GM12878 (cell line): ENCODE results near the gene CACNG3. TPM values are rescaled to one million over a fixed set of nuclear protein-coding genes. Genes with fewer than 3 reads are reported as not detected.

Experiments
- ATAC-seq: fragments of 200-7000 bp; cut with Tn5 transposase; 3 replicates; pipeline ENCODE4 v1.9.1; 2020; ENCODE audit warnings: mild to moderate bottlenecking, moderate library complexity
- BruUV-seq: library from RNA; stranded (reverse); fragments of 400-500 nt; replicated peaks from 2 replicates; lab custom pipeline; 2021; lab: Mats Ljungman, UMichigan
- CTCF ChIA-PET: fragments of 300-600 bp; sonication (Branson Sonifier 250); formaldehyde crosslinking; extraction: SDS; loops from one replicate; lab custom pipeline; 2021; ENCODE audit warnings: inconsistent platforms; lab: Yijun Ruan, JAX
- POLR2A ChIA-PET: fragments of 350-600 bp; formaldehyde crosslinking; extraction: SDS; loops from one replicate; lab custom pipeline; 2021; ENCODE audit warnings: inconsistent platforms; lab: Charles Lee
- RAD21 ChIA-PET: fragments of 300-600 bp; sonication (Branson Sonifier 250); formaldehyde crosslinking; loops from one replicate; lab custom pipeline; 2023; ENCODE audit warnings: antibody characterized with exemption; ENCODE audit not compliant: unreplicated experiment; lab: Charles Lee
- SMC1A ChIA-PET: fragments of 300-600 bp; sonication (Branson Sonifier 250); formaldehyde crosslinking; loops from one replicate; lab custom pipeline; 2023; ENCODE audit not compliant: unreplicated experiment, uncharacterized antibody; lab: Charles Lee
- DNase-seq: peaks from one replicate; pipeline ENCODE4 v3.0.0-alpha.2; 2011; ENCODE audit warnings: low read depth, low spot score
- FAIRE-seq: peaks from 3 replicates; lab custom pipeline; 2011; peaks lifted over from hg19 to GRCh38; lab: Jason Lieb, UNC
- H2AFZ ChIP-seq: 2 replicates; pipeline ENCODE4 v1.6.0; 2011; ENCODE audit warnings: low read depth, low read length, control low read depth; ENCODE audit not compliant: control insufficient read depth
- H3K27ac ChIP-seq: 2 replicates; pipeline ENCODE4 v1.5.1; 2011; ENCODE audit warnings: control low read depth; ENCODE audit not compliant: control insufficient read depth, insufficient read depth
- H3K27me3 ChIP-seq, 2 experiments: replicated peaks in 1 of 2; 2 replicates each; pipeline versions ENCODE4 v1.6.0 to v1.6.1; 2011; ENCODE audit warnings: low read length in 1 of 2; ENCODE audit not compliant: control insufficient read depth in 2 of 2, insufficient read depth in 2 of 2
- H3K36me3 ChIP-seq, 2 experiments: 2 replicates each; pipeline ENCODE4 v1.5.1; 2011; ENCODE audit warnings: low read length in 1 of 2; ENCODE audit not compliant: control insufficient read depth in 2 of 2, insufficient read depth in 2 of 2
- H3K4me1 ChIP-seq: 2 replicates; pipeline ENCODE4 v1.6.1; 2011; ENCODE audit warnings: mild to moderate bottlenecking, low read length, moderate library complexity, mixed read lengths; ENCODE audit not compliant: control insufficient read depth, insufficient read depth
- H3K4me2 ChIP-seq: 2 replicates; pipeline ENCODE4 v1.6.0; 2011; ENCODE audit warnings: control low read depth; ENCODE audit not compliant: control insufficient read depth, insufficient read depth
- H3K4me3 ChIP-seq: fragments of 200-600 bp; sonication (generic); 2 replicates; pipeline ENCODE4 v1.5.1; 2016
- H3K79me2 ChIP-seq: 2 replicates; pipeline ENCODE4 v1.6.0; 2011; ENCODE audit warnings: low read length; ENCODE audit not compliant: control insufficient read depth, insufficient read depth
- H3K9ac ChIP-seq: 2 replicates; pipeline ENCODE4 v1.8.0; 2011; ENCODE audit warnings: low read length, control low read depth, mixed read lengths; ENCODE audit not compliant: control insufficient read depth, insufficient read depth
- H3K9me3 ChIP-seq: replicated peaks from 3 replicates; pipeline ENCODE4 v1.5.1; 2011; ENCODE audit warnings: mild to moderate bottlenecking, low read length; ENCODE audit not compliant: control insufficient read depth, insufficient read depth
- H4K20me1 ChIP-seq: 2 replicates; pipeline ENCODE4 v1.6.0; 2011; ENCODE audit not compliant: control insufficient read depth, insufficient read depth
- CBFB ChIP-seq: IDR thresholded peaks from 2 replicates; pipeline ENCODE4 v1.6.1; 2016; ENCODE audit warnings: antibody characterized with exemption, low read depth
- CHD1 ChIP-seq: IDR thresholded peaks from 2 replicates; pipeline ENCODE4 v1.6.1; 2012; ENCODE audit warnings: low read depth, low read length, improper control_type of control experiment
- ETV6 ChIP-seq, 2 experiments: fragments of 450-650 bp in 1 of 2; IDR thresholded peaks in 1 of 2; conservative IDR thresholded peaks in 1 of 2; 2 replicates each; pipeline ENCODE4 v1.6.1; 2014; ENCODE audit warnings: antibody characterized with exemption in 1 of 2, borderline replicate concordance in 1 of 2, low read depth in 1 of 2, mild to moderate bottlenecking in 1 of 2, moderate library complexity in 1 of 2
- IRF4 ChIP-seq: IDR thresholded peaks from 2 replicates; pipeline ENCODE4 v1.6.1; 2011; ENCODE audit warnings: low read depth, low read length
- NFYB ChIP-seq: IDR thresholded peaks from 2 replicates; pipeline ENCODE4 v1.6.1; 2011; ENCODE audit warnings: low read depth, mild to moderate bottlenecking, low read length, improper control_type of control experiment, moderate library complexity; ENCODE audit not compliant: insufficient read depth
- PML ChIP-seq: IDR thresholded peaks from 2 replicates; pipeline ENCODE4 v1.6.1; 2012; ENCODE audit warnings: low read length, inconsistent platforms
- POLR2AphosphoS5 ChIP-seq: IDR thresholded peaks from 2 replicates; pipeline ENCODE4 v1.6.1; 2011; ENCODE audit warnings: mild to moderate bottlenecking, low read length, inconsistent platforms
- RAD21 ChIP-seq: IDR thresholded peaks from 2 replicates; pipeline ENCODE4 v1.6.1; 2011; ENCODE audit warnings: mild to moderate bottlenecking, low read depth, low read length, moderate library complexity; ENCODE audit not compliant: insufficient read depth
- RUNX3 ChIP-seq: IDR thresholded peaks from 2 replicates; pipeline ENCODE4 v1.6.1; 2012; ENCODE audit warnings: low read length, inconsistent platforms
- SIX5 ChIP-seq: IDR thresholded peaks from 2 replicates; pipeline ENCODE4 v1.6.1; 2011; ENCODE audit warnings: mild to moderate bottlenecking, low read depth, low read length, moderate library complexity; ENCODE audit not compliant: severe bottlenecking
- TAF1 ChIP-seq: IDR thresholded peaks from 2 replicates; pipeline ENCODE4 v1.6.1; 2011; ENCODE audit warnings: mild to moderate bottlenecking, low read depth, low read length, borderline replicate concordance
- TCF3 ChIP-seq: IDR thresholded peaks from 2 replicates; pipeline ENCODE4 v1.6.1; 2012; ENCODE audit warnings: low read depth, mild to moderate bottlenecking, low read length, borderline replicate concordance; ENCODE audit not compliant: insufficient read depth
- ZNF384 ChIP-seq: IDR thresholded peaks from 2 replicates; pipeline ENCODE4 v1.6.1; 2012; ENCODE audit warnings: low read depth, mild to moderate bottlenecking, low read length, improper control_type of control experiment, borderline replicate concordance
- WGBS: methylation state at CpG from one replicate; pipeline ENCODE4 v1.1.6; 2016; ENCODE audit warnings: low lambda C conversion rate; ENCODE audit not compliant: insufficient replicate concordance, insufficient coverage; ENCODE audit errors: missing lambda C conversion rate; 5-methylcytosine and 5-hydroxymethylcytosine counted together
- in situ Hi-C: fragments of 300-500 bp; cut with MboI; formaldehyde crosslinking; loops from 9 replicates; pipeline ENCODE4 v1.14.3; 2018; ENCODE audit warnings: mixed read lengths
- intact Hi-C: fragments of 100-400 bp; cut with micrococcal nuclease; formaldehyde crosslinking; loops from one replicate; pipeline ENCODE4 v1.14.2; 2022; ENCODE audit not compliant: unreplicated experiment
- polyA plus RNA-seq, 11 experiments: library from polyadenylated mRNA; depleted of rRNA in 4 of 11; unstranded in 6 of 11; stranded (reverse) in 5 of 11; fragments of >200 nt; fragmentation: Nextera tagmentation in 4 of 11; fragmentation: Illumina TruSeq in 1 of 11; extraction: Ambion mirVana in 4 of 11; extraction: Trizol in 1 of 11; gene quantifications; 1 replicate in 1 of 11; 2 replicates in 10 of 11; pipeline versions ENCODE4 v1.2.1 to v1.2.3, GENCODE V29; 2011 to 2016; ENCODE audit warnings: inconsistent platforms in 2 of 11, missing spikeins in 2 of 11, low read depth in 1 of 11
- total RNA-seq, 4 experiments: library from RNA; depleted of rRNA in 3 of 4; stranded (reverse); fragments of >200 nt in 3 of 4; fragmentation: Illumina TruSeq in 1 of 4; extraction: Trizol in 1 of 4; gene quantifications; 2 replicates each; pipeline versions ENCODE4 v1.2.1 to v1.2.3, GENCODE V29; 2013 to 2021
- TF ChIP-seq, protein P1 (sequence below): IDR thresholded peaks from 2 replicates; pipeline ENCODE4 v1.6.1; 2012; ENCODE audit warnings: low read depth, low read length, improper control_type of control experiment
- TF ChIP-seq, protein P2 (sequence below): IDR thresholded peaks from 2 replicates; pipeline ENCODE4 v1.6.1; 2012; ENCODE audit warnings: low read depth, low read length, improper control_type of control experiment
- TF ChIP-seq, protein P3 (sequence below): IDR thresholded peaks from 2 replicates; pipeline ENCODE4 v1.6.1; 2011; ENCODE audit warnings: borderline replicate concordance, low read depth, mild to moderate bottlenecking, moderate library complexity, mixed read lengths, low read length; ENCODE audit not compliant: insufficient read depth; ENCODE audit errors: extremely low read length
- TF ChIP-seq, protein P4 (sequence below): fragments of 450-650 bp; IDR thresholded peaks from 2 replicates; pipeline ENCODE4 v1.6.1; 2016; ENCODE audit warnings: mild to moderate bottlenecking, moderate library complexity, borderline replicate concordance

The CACNG3 gene
- total and polyA plus RNA-seq, 10 of the 15 experiments (the other 5 are each of a cell fraction or from before 2014, with no cell fraction given), result 0.04 TPM; not detected in 9

DNA sequence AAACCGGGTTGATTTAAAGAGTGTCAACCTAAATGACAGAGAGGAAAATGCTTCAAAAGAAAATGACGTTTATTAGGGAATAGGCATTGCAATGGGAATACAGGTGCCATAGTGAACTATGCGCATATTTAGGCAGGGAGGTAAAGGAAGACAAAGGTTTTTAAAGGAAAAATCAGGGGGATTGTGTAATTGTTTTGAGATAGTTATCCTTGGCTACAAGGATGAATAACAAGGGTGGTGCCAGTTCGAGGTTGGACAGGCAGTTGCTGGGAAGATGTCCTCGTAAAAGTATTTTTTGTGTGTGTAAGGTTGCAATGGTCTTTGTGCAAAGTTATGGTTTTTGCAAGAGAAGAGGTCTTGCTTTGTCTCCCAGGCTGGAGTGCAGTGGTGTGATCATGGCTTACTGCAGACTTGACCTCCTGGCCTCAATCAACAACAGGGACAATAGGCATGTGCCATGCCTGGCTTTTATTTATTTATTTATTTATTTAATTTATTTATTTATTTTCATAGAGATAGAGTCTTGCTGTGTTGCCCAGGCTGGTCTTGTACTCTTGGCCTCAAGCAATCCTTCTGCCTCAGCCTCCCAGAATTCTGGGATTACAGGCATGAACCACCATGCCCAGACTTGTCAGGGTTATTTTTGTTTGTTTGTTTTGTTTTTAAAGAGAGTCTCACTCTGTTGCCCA lies 63.1 kb downstream of the CACNG3 start:
- FAIRE-seq (no peak), ATAC-seq (no peak), DNase-seq (no peak)
- H4K20me1 ChIP-seq, result no peaks in the 10 kb centered on the region
- SMC1A ChIA-PET, result no interaction called here
- WGBS, result 35% methylated on average over 5 of the region's 5 CpGs
- H3K4me3 ChIP-seq, result no peak overlapping the region
- RAD21 ChIA-PET, result no interaction called here
- no TSS peak for BruUV-seq
- in situ Hi-C loops, result no loop called here
- H3K4me1 ChIP-seq, result no peaks in the 10 kb centered on the region
- POLR2A ChIA-PET, result no interaction called here
- CTCF ChIA-PET, result no interaction called here
- H3K36me3 ChIP-seq, result no peaks in the 10 kb centered on the region
- no peaks in the 10 kb centered on the region for H3K9me3 ChIP-seq
- H3K4me2 ChIP-seq, result no peak overlapping the region
- H2AFZ ChIP-seq, result no peak overlapping the region
- no peak overlapping the region for H3K27ac ChIP-seq
- no peaks in the 10 kb centered on the region for H3K27me3 ChIP-seq
- no peak overlapping the region for H3K9ac ChIP-seq
- H3K79me2 ChIP-seq, result no peaks in the 10 kb centered on the region
- intact Hi-C loops, result no loop called here
- TF ChIP-seq RAD21, result no peak
- no peak for TF ChIP-seq ETV6 (conservative IDR thresholded peaks at IDR 0.05 in 1 of 2, IDR thresholded peaks at IDR 0.05 in 1 of 2; ENCODE audit: borderline replicate concordance in 1 of 2, low read depth in 1 of 2)
- TF ChIP-seq PML, result no peak
- no peak for TF ChIP-seq TAF1
- TF ChIP-seq IRF4, result no peak
- TF ChIP-seq, protein P1, sequence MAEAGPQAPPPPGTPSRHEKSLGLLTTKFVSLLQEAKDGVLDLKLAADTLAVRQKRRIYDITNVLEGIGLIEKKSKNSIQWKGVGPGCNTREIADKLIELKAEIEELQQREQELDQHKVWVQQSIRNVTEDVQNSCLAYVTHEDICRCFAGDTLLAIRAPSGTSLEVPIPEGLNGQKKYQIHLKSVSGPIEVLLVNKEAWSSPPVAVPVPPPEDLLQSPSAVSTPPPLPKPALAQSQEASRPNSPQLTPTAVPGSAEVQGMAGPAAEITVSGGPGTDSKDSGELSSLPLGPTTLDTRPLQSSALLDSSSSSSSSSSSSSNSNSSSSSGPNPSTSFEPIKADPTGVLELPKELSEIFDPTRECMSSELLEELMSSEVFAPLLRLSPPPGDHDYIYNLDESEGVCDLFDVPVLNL, result no peak
- TF ChIP-seq RUNX3, result no peak
- no peak for TF ChIP-seq ZNF384
- no peak for TF ChIP-seq CHD1
- TF ChIP-seq, protein P2, sequence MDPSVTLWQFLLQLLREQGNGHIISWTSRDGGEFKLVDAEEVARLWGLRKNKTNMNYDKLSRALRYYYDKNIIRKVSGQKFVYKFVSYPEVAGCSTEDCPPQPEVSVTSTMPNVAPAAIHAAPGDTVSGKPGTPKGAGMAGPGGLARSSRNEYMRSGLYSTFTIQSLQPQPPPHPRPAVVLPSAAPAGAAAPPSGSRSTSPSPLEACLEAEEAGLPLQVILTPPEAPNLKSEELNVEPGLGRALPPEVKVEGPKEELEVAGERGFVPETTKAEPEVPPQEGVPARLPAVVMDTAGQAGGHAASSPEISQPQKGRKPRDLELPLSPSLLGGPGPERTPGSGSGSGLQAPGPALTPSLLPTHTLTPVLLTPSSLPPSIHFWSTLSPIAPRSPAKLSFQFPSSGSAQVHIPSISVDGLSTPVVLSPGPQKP, result no peak
- no peak for TF ChIP-seq SIX5
- no peak for TF ChIP-seq CBFB
- TF ChIP-seq TCF3, result no peak
- TF ChIP-seq NFYB, result no peak
- TF ChIP-seq, protein P3, sequence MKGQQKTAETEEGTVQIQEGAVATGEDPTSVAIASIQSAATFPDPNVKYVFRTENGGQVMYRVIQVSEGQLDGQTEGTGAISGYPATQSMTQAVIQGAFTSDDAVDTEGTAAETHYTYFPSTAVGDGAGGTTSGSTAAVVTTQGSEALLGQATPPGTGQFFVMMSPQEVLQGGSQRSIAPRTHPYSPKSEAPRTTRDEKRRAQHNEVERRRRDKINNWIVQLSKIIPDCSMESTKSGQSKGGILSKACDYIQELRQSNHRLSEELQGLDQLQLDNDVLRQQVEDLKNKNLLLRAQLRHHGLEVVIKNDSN, result no peak
- no peak for TF ChIP-seq POLR2AphosphoS5
- TF ChIP-seq, protein P4, sequence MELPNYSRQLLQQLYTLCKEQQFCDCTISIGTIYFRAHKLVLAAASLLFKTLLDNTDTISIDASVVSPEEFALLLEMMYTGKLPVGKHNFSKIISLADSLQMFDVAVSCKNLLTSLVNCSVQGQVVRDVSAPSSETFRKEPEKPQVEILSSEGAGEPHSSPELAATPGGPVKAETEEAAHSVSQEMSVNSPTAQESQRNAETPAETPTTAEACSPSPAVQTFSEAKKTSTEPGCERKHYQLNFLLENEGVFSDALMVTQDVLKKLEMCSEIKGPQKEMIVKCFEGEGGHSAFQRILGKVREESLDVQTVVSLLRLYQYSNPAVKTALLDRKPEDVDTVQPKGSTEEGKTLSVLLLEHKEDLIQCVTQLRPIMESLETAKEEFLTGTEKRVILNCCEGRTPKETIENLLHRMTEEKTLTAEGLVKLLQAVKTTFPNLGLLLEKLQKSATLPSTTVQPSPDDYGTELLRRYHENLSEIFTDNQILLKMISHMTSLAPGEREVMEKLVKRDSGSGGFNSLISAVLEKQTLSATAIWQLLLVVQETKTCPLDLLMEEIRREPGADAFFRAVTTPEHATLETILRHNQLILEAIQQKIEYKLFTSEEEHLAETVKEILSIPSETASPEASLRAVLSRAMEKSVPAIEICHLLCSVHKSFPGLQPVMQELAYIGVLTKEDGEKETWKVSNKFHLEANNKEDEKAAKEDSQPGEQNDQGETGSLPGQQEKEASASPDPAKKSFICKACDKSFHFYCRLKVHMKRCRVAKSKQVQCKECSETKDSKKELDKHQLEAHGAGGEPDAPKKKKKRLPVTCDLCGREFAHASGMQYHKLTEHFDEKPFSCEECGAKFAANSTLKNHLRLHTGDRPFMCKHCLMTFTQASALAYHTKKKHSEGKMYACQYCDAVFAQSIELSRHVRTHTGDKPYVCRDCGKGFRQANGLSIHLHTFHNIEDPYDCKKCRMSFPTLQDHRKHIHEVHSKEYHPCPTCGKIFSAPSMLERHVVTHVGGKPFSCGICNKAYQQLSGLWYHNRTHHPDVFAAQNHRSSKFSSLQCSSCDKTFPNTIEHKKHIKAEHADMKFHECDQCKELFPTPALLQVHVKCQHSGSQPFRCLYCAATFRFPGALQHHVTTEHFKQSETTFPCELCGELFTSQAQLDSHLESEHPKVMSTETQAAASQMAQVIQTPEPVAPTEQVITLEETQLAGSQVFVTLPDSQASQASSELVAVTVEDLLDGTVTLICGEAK, result no peak
